ENCODE results near the gene TMEM126A.

The TMEM126A gene

DNA sequence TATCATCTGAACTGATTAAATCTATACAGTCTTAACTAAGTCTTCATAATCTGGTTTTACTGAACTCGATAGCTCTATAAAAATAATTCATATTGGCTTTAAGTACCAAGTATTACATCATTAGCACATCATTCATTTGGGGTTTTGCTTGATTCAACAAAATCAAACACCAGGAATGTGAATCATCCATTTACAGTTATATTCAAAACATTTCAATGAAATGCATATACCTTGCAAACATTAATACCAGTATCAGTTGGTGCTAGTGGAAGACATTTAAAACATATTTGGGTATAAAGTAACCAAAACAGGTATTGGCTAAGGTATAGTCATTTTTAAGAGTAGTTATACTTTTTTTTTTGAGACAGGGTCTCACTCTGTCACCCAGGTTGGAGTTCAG, 50.4 kb downstream of the TMEM126A start:
- no peak for DNase-seq

DNA sequence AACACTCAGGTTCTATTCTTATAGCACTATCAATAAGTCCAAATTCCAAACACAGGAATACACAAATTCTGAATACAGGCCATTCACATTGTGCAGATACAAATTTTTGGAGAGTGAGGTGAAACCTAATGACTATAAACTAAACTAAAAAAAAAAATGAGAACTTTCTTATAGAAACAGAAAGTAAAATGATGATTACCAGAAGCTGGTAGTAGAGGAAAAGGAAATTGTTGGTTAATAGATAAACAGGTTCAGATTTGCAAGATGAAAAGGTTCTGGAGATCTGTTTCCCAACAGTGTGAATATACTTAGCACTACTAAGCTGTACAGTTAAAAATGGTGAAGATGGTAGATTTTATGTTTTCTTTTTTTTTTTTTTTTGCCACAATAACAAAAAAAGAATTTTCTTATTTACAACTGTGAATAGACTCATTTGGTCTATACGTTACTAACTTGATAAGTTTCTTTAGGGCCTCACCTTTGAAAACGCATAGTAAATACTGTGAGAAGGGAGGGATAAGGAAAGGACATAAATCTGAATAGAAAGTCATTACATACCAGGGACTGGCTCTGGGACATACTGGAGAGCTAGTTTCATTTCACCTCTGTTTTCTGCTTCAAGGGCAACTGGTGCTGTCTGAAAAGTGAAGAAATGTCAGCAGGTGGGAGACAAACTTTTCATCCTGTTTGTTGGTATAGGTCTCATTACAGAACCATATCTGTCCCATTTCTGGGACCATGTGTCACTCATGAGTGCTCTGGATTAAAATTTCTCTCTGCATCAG, 52.4 kb downstream of the TMEM126A start:
- DNase-seq, result no peak

DNA sequence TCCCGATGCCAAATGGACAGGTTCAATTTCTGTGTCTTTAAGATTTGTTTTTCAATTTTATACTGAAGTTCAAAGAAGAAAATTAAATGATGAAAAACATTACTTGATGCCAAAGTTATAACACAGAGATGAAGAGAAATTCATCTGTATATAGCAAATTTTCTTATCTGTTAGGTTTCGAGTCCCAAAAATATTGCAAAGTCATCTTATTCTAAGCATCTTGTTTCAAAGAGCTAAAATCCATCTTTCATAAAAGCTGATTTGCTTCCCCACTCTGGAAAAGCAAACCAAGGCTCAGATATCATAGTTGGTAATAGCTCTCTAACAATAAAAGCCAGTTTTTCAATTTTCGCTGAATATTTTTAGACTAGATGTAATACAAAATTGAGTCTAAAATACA, 57.2 kb downstream of the TMEM126A start:
- no peak for DNase-seq

GRCh38 chr11:85705800-85706199, 58.0 kb downstream of the TMEM126A start:
- DNase-seq, result no peak

Measured in NCI-H146 (cell line).